ENCODE results near the gene MRPL55.

DNA sequence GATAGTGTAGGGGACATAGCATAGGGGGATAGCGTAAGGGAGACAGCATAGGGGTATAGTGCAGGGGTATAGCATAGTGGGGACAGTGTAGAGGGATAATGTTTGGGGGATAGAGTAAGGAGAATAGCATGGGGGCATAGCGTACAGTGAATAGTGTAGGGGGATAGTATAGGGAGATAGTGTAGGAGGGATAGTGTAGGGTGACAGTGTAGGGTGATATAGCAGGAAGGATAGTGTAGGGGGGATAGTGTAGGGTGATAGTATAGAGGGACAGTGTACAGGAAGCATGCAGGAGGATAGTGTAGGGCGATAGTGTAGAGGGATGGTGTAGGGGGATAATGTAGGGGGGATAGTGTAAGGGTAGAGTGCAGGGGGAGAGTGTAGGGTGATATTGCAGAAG lies 38.2 kb downstream of the MRPL55 start:
- TF ChIP-seq, protein P1, sequence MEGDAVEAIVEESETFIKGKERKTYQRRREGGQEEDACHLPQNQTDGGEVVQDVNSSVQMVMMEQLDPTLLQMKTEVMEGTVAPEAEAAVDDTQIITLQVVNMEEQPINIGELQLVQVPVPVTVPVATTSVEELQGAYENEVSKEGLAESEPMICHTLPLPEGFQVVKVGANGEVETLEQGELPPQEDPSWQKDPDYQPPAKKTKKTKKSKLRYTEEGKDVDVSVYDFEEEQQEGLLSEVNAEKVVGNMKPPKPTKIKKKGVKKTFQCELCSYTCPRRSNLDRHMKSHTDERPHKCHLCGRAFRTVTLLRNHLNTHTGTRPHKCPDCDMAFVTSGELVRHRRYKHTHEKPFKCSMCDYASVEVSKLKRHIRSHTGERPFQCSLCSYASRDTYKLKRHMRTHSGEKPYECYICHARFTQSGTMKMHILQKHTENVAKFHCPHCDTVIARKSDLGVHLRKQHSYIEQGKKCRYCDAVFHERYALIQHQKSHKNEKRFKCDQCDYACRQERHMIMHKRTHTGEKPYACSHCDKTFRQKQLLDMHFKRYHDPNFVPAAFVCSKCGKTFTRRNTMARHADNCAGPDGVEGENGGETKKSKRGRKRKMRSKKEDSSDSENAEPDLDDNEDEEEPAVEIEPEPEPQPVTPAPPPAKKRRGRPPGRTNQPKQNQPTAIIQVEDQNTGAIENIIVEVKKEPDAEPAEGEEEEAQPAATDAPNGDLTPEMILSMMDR (IDR thresholded peaks at IDR 0.05): no peak
- no peak for TF ChIP-seq POLR2A (IDR thresholded peaks at IDR 0.05)

Data from thyroid gland (tissue), 4 donors.